Endothelial cell of umbilical vein (primary cell): ENCODE data around the gene NCOA3.

Experiments used
- EZH2 ChIP-seq: IDR thresholded peaks from 2 replicates; pipeline ENCODE4 v1.6.1; 2012; ENCODE audit warnings: borderline replicate concordance, low read depth, mild to moderate bottlenecking, moderate library complexity, low read length, inconsistent platforms; ENCODE audit not compliant: severe bottlenecking
- FOS ChIP-seq: IDR thresholded peaks from 2 replicates; pipeline ENCODE4 v1.6.1; 2011; ENCODE audit warnings: mild to moderate bottlenecking, low read length, moderate library complexity, borderline replicate concordance; ENCODE audit not compliant: insufficient read depth
- MAX ChIP-seq: IDR thresholded peaks from 2 replicates; pipeline ENCODE4 v1.6.1; 2011; ENCODE audit not compliant: insufficient read depth, insufficient read length
- TF ChIP-seq, protein P1 (sequence below), 2 donors: IDR thresholded peaks; 1 replicate in 1 of 2; 2 replicates in 1 of 2; pipeline ENCODE4 v1.5.1; 2011; ENCODE audit warnings: low read length in 2 of 2, mild to moderate bottlenecking in 2 of 2, moderate library complexity in 2 of 2, control low read depth in 1 of 2, inconsistent platforms in 1 of 2, low read depth in 1 of 2; ENCODE audit not compliant: insufficient read depth in 1 of 2; ENCODE audit errors: extremely low read depth in 1 of 2

DNA sequence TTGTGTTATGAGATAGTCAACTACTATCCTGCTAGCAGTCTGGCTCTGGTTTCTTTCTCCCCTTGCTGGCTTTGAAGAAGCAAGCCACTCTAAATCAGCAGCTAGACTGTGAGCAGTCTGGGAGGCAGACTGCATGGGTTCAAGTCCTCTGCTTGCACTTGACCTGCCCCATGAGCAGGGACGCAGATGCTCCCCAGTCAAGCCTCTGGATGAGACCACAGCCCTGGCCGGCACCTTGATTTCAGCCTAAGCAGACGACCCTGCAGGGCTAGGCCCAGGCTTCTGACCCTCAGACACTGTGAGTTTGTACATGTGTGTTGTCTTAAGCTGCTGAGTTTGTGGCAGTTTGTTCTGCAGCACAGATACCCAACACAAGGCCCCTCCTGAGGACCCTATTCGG lies 177.8 kb downstream of the NCOA3 start:
- TF ChIP-seq, protein P1, sequence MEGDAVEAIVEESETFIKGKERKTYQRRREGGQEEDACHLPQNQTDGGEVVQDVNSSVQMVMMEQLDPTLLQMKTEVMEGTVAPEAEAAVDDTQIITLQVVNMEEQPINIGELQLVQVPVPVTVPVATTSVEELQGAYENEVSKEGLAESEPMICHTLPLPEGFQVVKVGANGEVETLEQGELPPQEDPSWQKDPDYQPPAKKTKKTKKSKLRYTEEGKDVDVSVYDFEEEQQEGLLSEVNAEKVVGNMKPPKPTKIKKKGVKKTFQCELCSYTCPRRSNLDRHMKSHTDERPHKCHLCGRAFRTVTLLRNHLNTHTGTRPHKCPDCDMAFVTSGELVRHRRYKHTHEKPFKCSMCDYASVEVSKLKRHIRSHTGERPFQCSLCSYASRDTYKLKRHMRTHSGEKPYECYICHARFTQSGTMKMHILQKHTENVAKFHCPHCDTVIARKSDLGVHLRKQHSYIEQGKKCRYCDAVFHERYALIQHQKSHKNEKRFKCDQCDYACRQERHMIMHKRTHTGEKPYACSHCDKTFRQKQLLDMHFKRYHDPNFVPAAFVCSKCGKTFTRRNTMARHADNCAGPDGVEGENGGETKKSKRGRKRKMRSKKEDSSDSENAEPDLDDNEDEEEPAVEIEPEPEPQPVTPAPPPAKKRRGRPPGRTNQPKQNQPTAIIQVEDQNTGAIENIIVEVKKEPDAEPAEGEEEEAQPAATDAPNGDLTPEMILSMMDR (IDR thresholded peaks at IDR 0.05; ENCODE audit: extremely low read depth in 1 of 2, insufficient read depth in 1 of 2, low read depth in 1 of 2, low read length in 2 of 2), result no peak
- no peak for TF ChIP-seq FOS
- TF ChIP-seq MAX, result no peak
- TF ChIP-seq EZH2, result no peak
